ENCODE measurements around the gene ARHGAP6.

DNA sequence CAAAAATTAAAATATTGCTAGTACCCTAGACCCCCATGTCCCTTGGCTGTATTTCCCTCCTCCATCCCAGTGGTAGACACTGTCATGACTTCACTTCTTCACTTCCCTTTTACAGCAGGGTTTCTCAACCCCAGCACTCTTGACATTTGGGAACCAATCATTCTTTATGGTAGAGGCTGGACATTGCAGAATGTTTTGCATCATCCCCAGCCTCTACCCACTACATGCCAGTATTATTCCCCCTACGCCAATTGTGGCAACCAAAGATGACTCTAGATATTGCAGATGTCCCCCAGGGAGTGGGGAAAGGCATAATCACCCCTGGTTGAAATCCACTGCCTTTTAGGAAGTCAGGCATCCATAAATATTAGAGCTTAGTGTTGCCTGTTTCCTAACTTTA is 233.9 kb downstream of the ARHGAP6 start:
- no peak for TF ChIP-seq CTCF (IDR thresholded peaks at IDR 0.05)
- no peak for TF ChIP-seq POLR2A (IDR thresholded peaks at IDR 0.05)
